ENCODE data around the gene TUBB3. TPM values are rescaled to one million over a fixed set of nuclear protein-coding genes. Genes with fewer than 3 reads are reported as not detected.

The TUBB3 gene
- total and polyA plus RNA-seq, 2 donors (not counting 1 experiment from before 2014, with no cell fraction given), result 0.34 to 4.4 TPM

- CTCF ChIA-PET, result no interaction called here
- no peak overlapping the region for H3K27ac ChIP-seq (ENCODE audit: low read length in 2 of 2)
- H3K4me3 Mint-ChIP-seq, result no peak overlapping the region
- no peaks in the 10 kb centered on the region for H3K27me3 Mint-ChIP-seq
- H3K4me3 ChIP-seq (ENCODE audit: control extremely low read depth in 1 of 5, extremely low read depth in 1 of 5, insufficient read depth in 1 of 5, low read depth in 2 of 5, low read length in 4 of 5), result no peak overlapping the region
- no peak for DNase-seq
- no peak overlapping the region for H3K27ac Mint-ChIP-seq
- no peak overlapping the region for H3K9ac ChIP-seq (ENCODE audit: low read length)
- 98% methylated on average over 9 of the region's 10 CpGs for WGBS (ENCODE audit: insufficient coverage)
- peaks cover 46 to 47% of the 10 kb centered on the region in 2 donors for H3K4me1 ChIP-seq (ENCODE audit: control insufficient read depth in 2 of 2, insufficient read depth in 2 of 2, low read length in 2 of 2)
- H3K4me1 Mint-ChIP-seq, result peaks cover 45% of the 10 kb centered on the region
- peaks cover 72% of the 10 kb centered on the region for H4K20me1 ChIP-seq (ENCODE audit: control insufficient read depth, insufficient read depth, low read length, poor library complexity, severe bottlenecking)
- H3K27me3 ChIP-seq (replicated peaks in 1 of 4; ENCODE audit: control extremely low read depth in 1 of 4, control insufficient read depth in 3 of 4, insufficient read depth in 4 of 4, low read length in 3 of 4), result no peaks in the 10 kb centered on the region
- peaks cover 0 to 10% (median 0%) of the 10 kb centered on the region in 3 donors for H3K9me3 ChIP-seq (ENCODE audit: control extremely low read depth in 1 of 3, control insufficient read depth in 2 of 3, insufficient read depth in 1 of 3, low read length in 2 of 3)
- no peaks in the 10 kb centered on the region for H3K9me3 Mint-ChIP-seq (ENCODE audit: insufficient read depth)
- POLR2A ChIA-PET, result no interaction called here
- H3K79me2 ChIP-seq (ENCODE audit: control insufficient read depth, insufficient read depth, low read length), result peaks cover 43% of the 10 kb centered on the region
- ATAC-seq (ENCODE audit: low read depth), result no peak
- intact Hi-C loops (cut with micrococcal nuclease), result no loop called here
- no peak overlapping the region for H3K4me2 ChIP-seq (replicated peaks; ENCODE audit: low read depth, low read length, poor library complexity, severe bottlenecking)
- no peak overlapping the region for H2AFZ ChIP-seq (ENCODE audit: insufficient read depth, low read depth, low read length, poor library complexity, severe bottlenecking)
- TF ChIP-seq EZH2 (IDR thresholded peaks at IDR 0.05; ENCODE audit: borderline replicate concordance, insufficient read depth, low read depth, low read length, poor library complexity, severe bottlenecking), result no peak
- TF ChIP-seq CTCF (IDR thresholded peaks at IDR 0.05), result no peak
- peaks cover 0 to 61% of the 10 kb centered on the region in 2 experiments for H3K36me3 ChIP-seq (replicated peaks in 1 of 2; ENCODE audit: control extremely low read depth in 1 of 2, control insufficient read depth in 1 of 2, extremely low read depth in 1 of 2, insufficient read depth in 2 of 2, low read length in 1 of 2)
Observed at GRCh38 chr16:89958596-89958995, 35.5 kb downstream of the TUBB3 start.

GRCh38 chr16:89960966-89961365 is 37.8 kb downstream of the TUBB3 start:
- Histone ChIP-seq H3K27ac (ENCODE audit: low read length in 2 of 2) (no peak overlapping the region), H3K4me3 (ENCODE audit: control extremely low read depth in 1 of 5, extremely low read depth in 1 of 5, insufficient read depth in 1 of 5, low read depth in 2 of 5, low read length in 4 of 5) (no peak overlapping the region), H3K27me3 (replicated peaks in 1 of 4; ENCODE audit: control extremely low read depth in 1 of 4, control insufficient read depth in 3 of 4, insufficient read depth in 4 of 4, low read length in 3 of 4) (no peaks in the 10 kb centered on the region), H2AFZ (ENCODE audit: insufficient read depth, low read depth, low read length, poor library complexity, severe bottlenecking) (no peak overlapping the region), H3K9me3 (ENCODE audit: control extremely low read depth in 1 of 3, control insufficient read depth in 2 of 3, insufficient read depth in 1 of 3, low read length in 2 of 3) (peaks cover 0 to 10% (median 0%) of the 10 kb centered on the region in 3 donors), H3K9ac (ENCODE audit: low read length) (no peak overlapping the region), H4K20me1 (ENCODE audit: control insufficient read depth, insufficient read depth, low read length, poor library complexity, severe bottlenecking) (peaks cover 55% of the 10 kb centered on the region), H3K36me3 (replicated peaks in 1 of 2; ENCODE audit: control extremely low read depth in 1 of 2, control insufficient read depth in 1 of 2, extremely low read depth in 1 of 2, insufficient read depth in 2 of 2, low read length in 1 of 2) (peaks cover 0 to 69% of the 10 kb centered on the region in 2 experiments), H3K79me2 (ENCODE audit: control insufficient read depth, insufficient read depth, low read length) (peaks cover 26% of the 10 kb centered on the region), H3K4me1 (ENCODE audit: control insufficient read depth in 2 of 2, insufficient read depth in 2 of 2, low read length in 2 of 2) (peaks cover 23 to 24% of the 10 kb centered on the region in 2 donors), H3K4me2 (replicated peaks; ENCODE audit: low read depth, low read length, poor library complexity, severe bottlenecking) (no peak overlapping the region)
- intact Hi-C loops (cut with micrococcal nuclease), result no loop called here
- Mint-ChIP-seq H3K27me3 (no peaks in the 10 kb centered on the region), H3K4me3 (no peak overlapping the region), H3K9me3 (ENCODE audit: insufficient read depth) (no peaks in the 10 kb centered on the region), H3K4me1 (peaks cover 23% of the 10 kb centered on the region), H3K27ac (no peak overlapping the region)
- ChIA-PET POLR2A (no interaction called here), CTCF (no interaction called here)
- ATAC-seq (ENCODE audit: low read depth), result no peak
- WGBS (ENCODE audit: insufficient coverage), result 95% methylated on average over 13 of the region's 13 CpGs
- DNase-seq, result no peak
- TF ChIP-seq CTCF (IDR thresholded peaks at IDR 0.05), result no peak
- no peak for TF ChIP-seq EZH2 (IDR thresholded peaks at IDR 0.05; ENCODE audit: borderline replicate concordance, insufficient read depth, low read depth, low read length, poor library complexity, severe bottlenecking)

Data from B cell (primary cell).